GM12875 (cell line): ENCODE results near the gene MCL1.

ENCODE experiments used
- H3K4me3 ChIP-seq: one replicate; pipeline ENCODE4 v1.5.1; 2011; ENCODE audit warnings: low read depth, low read length, control low read depth
- TF ChIP-seq, protein P1 (sequence below): IDR thresholded peaks from 2 replicates; pipeline ENCODE4 v1.5.1; 2011; ENCODE audit warnings: low read depth, mild to moderate bottlenecking, control low read depth, inconsistent platforms, low read length, moderate library complexity, borderline replicate concordance; ENCODE audit not compliant: insufficient read depth

Gene MCL1

DNA sequence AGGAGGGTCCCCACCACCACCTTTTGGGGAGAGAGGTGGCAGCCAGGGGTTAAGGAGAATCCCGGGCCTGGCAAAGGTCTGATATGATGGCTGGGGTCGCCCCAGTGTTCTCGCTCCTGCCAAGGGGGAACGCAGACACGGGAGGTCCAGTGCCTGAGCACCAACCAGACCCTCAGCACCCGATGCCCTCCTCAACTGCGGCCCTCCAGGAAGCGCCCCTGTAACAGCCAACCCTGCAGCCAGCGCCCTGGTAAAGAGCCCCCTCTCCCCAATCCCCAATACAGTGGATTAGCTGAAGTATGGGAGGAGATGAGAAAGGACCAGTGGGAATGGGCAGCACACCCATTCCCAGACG, 19.8 kb downstream of the MCL1 start:
- TF ChIP-seq, protein P1, sequence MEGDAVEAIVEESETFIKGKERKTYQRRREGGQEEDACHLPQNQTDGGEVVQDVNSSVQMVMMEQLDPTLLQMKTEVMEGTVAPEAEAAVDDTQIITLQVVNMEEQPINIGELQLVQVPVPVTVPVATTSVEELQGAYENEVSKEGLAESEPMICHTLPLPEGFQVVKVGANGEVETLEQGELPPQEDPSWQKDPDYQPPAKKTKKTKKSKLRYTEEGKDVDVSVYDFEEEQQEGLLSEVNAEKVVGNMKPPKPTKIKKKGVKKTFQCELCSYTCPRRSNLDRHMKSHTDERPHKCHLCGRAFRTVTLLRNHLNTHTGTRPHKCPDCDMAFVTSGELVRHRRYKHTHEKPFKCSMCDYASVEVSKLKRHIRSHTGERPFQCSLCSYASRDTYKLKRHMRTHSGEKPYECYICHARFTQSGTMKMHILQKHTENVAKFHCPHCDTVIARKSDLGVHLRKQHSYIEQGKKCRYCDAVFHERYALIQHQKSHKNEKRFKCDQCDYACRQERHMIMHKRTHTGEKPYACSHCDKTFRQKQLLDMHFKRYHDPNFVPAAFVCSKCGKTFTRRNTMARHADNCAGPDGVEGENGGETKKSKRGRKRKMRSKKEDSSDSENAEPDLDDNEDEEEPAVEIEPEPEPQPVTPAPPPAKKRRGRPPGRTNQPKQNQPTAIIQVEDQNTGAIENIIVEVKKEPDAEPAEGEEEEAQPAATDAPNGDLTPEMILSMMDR = no peak
- H3K4me3 ChIP-seq = no peak overlapping the region

DNA sequence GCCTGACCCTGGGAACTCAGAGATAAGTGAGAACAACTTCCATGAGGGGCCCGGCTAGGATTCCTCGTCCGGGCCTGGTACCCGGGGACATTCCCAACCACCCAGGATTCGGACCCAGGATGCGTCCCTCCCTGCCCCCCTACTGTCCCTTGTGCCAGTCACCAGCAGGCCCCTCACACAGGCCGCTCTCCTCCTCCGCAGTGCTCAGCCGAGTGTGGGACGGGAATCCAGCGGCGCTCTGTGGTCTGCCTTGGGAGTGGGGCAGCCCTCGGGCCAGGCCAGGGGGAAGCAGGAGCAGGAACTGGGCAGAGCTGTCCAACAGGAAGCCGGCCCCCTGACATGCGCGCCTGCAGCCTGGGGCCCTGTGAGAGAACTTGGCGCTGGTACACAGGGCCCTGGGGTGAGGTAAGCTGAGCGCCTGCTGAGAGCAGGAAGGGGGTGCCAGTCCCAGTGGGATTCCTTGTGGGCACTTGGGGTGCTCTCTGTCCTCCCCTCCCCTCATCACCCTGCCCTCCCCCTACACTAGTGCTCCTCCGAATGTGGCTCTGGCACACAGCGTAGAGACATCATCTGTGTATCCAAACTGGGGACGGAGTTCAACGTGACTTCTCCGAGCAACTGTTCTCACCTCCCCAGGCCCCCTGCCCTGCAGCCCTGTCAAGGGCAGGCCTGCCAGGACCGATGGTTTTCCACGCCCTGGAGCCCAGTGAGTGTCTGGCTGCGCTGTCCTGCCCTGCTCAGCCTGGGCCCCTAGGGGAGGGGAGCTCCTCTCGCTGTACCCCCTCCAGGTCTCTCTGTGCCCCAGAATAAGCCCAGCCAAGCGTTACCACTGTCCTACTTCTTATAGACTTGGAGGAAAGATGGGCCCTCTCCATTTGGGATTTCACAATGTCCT, 20.4 kb downstream of the MCL1 start:
- TF ChIP-seq, protein P1 = no peak
- no peak overlapping the region for H3K4me3 ChIP-seq

DNA sequence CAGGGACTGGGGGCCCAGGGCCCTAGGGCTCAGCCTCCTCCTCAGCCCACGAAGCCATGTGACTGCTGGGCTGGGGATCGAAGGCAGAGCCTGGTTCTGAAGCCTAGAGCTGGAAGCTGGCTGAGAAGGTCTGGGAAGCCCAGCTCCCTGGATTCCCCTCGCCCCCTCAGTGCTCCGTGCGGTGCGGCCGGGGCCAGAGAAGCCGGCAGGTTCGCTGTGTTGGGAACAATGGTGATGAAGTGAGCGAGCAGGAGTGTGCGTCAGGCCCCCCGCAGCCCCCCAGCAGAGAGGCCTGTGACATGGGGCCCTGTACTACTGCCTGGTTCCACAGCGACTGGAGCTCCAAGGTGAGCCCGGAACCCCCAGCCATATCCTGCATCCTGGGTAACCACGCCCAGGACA, 21.1 kb downstream of the MCL1 start:
- no peak overlapping the region for H3K4me3 ChIP-seq

DNA sequence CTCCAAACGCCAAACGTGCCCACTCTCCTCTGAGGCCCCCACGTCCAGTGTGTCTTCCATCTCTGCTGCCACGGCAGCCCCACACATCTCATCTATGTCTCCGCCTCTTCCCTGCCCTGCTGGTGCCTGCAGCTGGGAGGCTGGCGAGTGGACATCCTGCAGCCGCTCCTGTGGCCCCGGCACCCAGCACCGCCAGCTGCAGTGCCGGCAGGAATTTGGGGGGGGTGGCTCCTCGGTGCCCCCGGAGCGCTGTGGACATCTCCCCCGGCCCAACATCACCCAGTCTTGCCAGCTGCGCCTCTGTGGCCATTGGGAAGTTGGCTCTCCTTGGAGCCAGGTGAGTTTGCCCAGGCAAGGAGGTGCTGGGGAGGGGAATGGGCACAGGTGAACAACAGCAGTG, 21.6 kb downstream of the MCL1 start:
- TF ChIP-seq, protein P1 = no peak

More for the DNA sequence above, 21.1 kb downstream of the MCL1 start:
- TF ChIP-seq, protein P1 = no peak

DNA sequence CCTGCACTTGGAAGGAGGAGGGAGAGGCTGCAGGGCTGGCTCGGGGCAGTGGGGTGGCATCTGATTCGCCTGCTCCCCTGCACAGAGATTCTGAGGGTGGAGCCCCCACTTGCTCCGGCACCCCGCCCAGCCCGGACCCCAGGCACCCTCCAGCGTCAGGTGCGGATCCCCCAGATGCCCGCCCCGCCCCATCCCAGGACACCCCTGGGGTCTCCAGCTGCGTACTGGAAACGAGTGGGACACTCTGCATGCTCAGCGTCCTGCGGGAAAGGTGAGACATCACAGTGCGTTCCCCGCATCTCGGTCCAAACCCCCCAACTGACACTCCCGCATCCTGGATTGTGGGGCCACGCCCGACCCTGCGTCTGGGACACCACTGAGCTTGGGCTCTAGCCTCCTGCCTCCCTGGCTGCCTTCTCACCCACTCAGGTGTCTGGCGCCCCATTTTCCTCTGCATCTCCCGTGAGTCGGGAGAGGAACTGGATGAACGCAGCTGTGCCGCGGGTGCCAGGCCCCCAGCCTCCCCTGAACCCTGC, 22.3 kb downstream of the MCL1 start:
- no peak overlapping the region for H3K4me3 ChIP-seq
- TF ChIP-seq, protein P1 = no peak

More for the DNA sequence above, 21.6 kb downstream of the MCL1 start:
- H3K4me3 ChIP-seq = no peak overlapping the region

DNA sequence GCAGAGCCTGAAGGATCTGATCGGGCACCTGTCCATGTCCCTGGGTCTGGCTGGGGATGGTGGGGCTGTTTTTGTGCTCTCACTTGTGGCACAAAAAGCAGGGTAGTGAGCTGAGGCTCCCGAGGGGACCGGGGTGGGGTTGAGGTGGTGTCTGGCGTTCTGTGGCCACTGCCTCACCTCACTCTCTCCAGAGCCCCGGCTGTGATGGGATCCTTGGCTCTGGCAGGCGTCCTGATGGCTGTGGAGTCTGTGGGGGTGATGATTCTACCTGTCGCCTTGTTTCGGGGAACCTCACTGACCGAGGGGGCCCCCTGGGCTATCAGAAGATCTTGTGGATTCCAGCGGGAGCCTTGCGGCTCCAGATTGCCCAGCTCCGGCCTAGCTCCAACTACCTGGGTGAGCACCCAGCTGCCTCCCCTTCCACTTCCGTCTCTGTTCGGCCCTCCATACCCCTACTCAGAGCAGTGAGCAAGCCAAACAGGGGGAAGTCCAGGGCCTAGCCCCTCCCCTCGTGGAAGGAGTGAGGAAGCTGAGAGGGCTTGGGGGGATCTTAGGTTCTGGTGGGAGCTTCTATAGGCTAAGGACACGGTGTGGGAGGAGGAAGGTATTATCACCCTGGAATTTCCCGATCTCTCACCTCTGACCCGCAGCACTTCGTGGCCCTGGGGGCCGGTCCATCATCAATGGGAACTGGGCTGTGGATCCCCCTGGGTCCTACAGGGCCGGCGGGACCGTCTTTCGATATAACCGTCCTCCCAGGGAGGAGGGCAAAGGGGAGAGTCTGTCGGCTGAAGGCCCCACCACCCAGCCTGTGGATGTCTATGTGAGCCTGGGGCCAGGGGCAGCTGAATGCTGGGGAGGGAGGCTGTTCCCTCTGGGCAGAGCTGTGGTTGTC, 23.2 kb downstream of the MCL1 start:
- H3K4me3 ChIP-seq = no peak overlapping the region
- TF ChIP-seq, protein P1 = no peak
